Measurements from ENCODE around the gene PODN.

Gene PODN

GRCh38 chr1:53049574-53049967 lies 12.4 kb upstream of the PODN start:
- no peak for DNase-seq (ENCODE audit: extremely low read depth in 1 of 2, low read depth in 1 of 2)

GRCh38 chr1:53050310-53050709 lies 11.7 kb upstream of the PODN start:
- no peak for DNase-seq (ENCODE audit: extremely low read depth in 1 of 2, low read depth in 1 of 2)

- no peak for DNase-seq (ENCODE audit: extremely low read depth in 1 of 2, low read depth in 1 of 2)
Observed at GRCh38 chr1:53051676-53052075, 10.3 kb upstream of the PODN start.

DNA sequence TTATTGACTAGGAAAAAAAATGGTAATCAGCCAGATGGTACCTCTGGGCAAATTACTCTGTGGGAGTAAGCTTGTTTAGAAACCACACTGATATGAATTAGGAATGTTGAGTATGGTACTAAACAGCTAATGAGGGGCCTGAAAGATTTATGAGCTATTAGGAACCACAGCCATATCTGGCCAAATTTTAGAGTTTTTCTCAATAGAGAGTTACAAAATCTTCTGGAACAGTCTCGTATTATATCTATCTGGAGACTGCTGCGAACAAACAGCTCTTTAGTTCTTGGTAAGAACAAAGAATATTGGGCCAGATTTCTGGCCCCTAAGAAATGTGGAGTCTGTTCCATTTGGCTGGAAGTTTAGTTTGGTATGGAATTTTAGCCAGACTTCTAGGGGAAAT lies 4.9 kb upstream of the PODN start:
- DNase-seq (ENCODE audit: extremely low read depth in 1 of 2, low read depth in 1 of 2), result no peak

- DNase-seq (ENCODE audit: extremely low read depth in 1 of 2, low read depth in 1 of 2), result no peak
Observed at GRCh38 chr1:53060579-53060978, 1.4 kb upstream of the PODN start.

DNA sequence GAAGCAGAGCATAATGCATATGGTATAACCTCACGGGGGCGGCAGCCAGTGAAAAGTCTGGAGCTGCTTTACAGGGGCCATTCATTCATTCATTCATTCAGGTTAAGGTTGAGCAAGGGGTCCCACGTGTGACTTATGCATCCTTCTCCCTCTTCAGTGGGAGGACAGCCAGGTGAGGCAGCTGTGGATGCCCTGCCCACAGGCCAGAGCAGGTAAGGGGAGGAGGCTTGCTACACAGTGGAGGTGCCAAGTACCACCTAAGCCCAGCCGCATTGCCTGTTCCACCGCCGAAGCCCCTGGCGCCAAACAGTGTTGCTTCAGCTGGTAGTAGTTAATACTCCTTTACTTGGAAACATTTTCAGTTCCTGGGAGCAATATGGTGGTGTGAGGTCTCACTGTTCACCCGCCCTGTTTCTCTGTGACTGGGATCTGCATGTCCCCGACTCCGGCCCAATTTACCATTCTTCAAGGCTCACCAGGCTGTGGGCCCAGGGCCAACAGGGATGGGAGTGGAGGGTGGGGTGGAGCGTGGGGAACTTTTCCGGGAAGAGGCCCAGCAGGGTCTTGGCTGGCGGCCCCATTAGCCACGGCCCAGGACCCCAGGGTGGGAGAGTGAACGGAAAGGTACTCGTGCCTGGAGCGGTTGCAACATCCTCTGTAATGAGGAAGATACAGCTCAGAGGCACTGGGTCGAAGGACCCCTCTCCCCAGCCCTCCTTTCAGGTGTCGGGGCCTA lies 722 bp upstream of the PODN start:
- DNase-seq (ENCODE audit: extremely low read depth in 1 of 2, low read depth in 1 of 2), result no peak

GRCh38 chr1:53062708-53063591 lies 937 bp downstream of the PODN start:
- DNase-seq (ENCODE audit: extremely low read depth in 1 of 2, low read depth in 1 of 2), result no peak

GRCh38 chr1:53063744-53064515 lies 1.9 kb downstream of the PODN start:
- no peak for DNase-seq (ENCODE audit: extremely low read depth in 1 of 2, low read depth in 1 of 2)

DNA sequence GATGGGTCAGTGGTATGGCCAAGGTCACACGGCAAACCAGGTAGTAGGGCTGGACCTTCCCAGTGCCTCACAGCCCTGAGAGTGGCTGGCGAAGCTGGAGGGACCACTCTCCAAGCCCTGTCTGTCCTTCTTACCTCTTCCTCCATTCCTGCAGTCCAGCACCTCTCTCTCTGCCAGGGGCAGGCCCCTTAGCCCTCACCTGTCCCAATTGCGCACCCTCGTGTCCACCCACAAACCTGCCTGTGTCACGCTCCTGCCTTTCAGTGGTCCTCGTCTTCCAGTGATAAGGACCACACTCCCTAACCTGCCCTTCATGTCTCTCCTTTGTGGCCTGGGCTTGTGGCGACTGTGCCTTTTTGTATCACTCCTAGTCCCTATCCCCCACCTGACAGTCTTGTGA lies 3.4 kb downstream of the PODN start:
- DNase-seq (ENCODE audit: extremely low read depth in 1 of 2, low read depth in 1 of 2), result no peak

GRCh38 chr1:53066488-53066887 lies 4.5 kb downstream of the PODN start:
- DNase-seq (ENCODE audit: extremely low read depth in 1 of 2, low read depth in 1 of 2), result no peak

- no peak for DNase-seq (ENCODE audit: extremely low read depth in 1 of 2, low read depth in 1 of 2)
Observed at GRCh38 chr1:53066891-53067738, 5.1 kb downstream of the PODN start.

GRCh38 chr1:53067886-53068285 lies 5.9 kb downstream of the PODN start:
- DNase-seq (ENCODE audit: extremely low read depth in 1 of 2, low read depth in 1 of 2), result no peak

GRCh38 chr1:53068314-53069099 lies 6.5 kb downstream of the PODN start:
- DNase-seq (ENCODE audit: extremely low read depth in 1 of 2, low read depth in 1 of 2), result no peak

GRCh38 chr1:53069265-53069662 lies 7.3 kb downstream of the PODN start:
- no peak for DNase-seq (ENCODE audit: extremely low read depth in 1 of 2, low read depth in 1 of 2)

- DNase-seq (ENCODE audit: extremely low read depth in 1 of 2, low read depth in 1 of 2), result no peak
Observed at GRCh38 chr1:53069663-53070327, 7.8 kb downstream of the PODN start.

DNA sequence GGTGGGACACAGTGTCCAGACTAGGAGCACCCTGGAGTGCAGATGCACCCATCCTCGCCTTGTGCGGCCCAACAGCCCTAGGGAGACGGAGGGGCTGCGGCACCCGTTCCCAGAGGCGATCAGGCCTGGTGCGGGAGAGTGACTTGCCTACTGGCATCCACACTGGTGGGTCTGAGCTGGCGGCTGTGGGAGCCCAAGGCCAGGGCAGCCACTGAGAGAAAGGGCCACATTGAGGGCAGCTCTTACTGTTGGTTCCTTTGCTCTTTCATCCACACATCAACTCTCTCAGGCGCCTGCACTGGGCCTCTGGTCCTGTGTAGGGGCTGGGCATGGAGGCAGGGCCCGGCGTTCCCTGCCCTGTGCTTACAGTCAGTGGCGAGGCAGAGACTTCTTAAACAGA lies 8.6 kb downstream of the PODN start:
- DNase-seq (ENCODE audit: extremely low read depth in 1 of 2, low read depth in 1 of 2), result no peak

DNA sequence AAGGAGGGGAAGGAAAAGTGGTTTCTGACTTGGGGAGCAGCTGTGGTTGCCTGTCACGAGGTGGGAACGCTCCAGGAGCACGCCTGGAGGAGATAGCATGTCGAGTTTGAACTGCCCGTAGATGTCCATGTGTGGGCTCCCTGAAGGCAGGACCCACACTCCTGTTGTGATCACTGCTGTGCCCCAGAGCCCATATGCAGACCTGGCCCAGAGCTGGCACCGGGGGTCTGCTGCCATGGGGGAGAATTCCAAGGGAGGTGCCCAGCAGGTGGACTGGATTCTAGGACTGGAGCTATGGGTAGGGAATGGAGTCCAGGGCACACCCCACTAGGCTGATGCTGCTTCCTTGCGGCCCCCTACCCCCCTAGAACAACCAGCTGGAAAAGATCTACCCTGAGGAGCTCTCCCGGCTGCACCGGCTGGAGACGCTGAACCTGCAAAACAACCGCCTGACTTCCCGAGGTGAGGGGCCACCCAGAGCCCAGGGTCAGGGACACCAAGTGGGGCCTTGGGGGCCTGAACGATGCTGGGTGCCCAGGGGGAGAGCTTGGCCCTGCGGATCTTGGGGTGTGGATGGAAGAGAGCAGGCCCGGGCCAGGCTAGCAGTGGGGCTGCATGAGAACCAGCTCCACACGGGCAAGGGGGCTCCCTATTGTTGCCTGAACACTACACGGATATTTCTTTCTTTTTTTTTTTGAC lies 9.3 kb downstream of the PODN start:
- no peak for DNase-seq (ENCODE audit: extremely low read depth in 1 of 2, low read depth in 1 of 2)

GRCh38 chr1:53071915-53072314 lies 9.9 kb downstream of the PODN start:
- DNase-seq (ENCODE audit: extremely low read depth in 1 of 2, low read depth in 1 of 2), result no peak

DNA sequence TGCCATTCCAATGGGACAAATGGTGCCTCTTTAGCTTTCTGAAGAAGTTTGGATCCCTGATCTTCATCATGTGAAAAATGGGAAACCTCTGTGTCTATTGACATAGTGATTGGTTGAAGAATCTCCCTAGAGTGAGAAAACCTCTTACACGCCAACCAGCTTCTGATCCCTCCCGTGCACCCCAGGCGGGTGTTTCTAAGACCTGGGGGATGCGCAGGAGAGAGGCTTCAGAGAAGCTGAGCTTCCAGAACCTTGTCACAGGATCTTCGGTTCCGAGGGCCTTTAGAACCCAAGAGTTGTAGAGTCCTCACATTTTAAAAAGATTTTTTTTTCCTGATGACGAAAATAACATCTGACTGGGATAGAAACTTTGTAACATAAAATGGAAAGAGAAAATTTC lies 11.3 kb downstream of the PODN start:
- no peak for DNase-seq (ENCODE audit: extremely low read depth in 1 of 2, low read depth in 1 of 2)
